Measurements from ENCODE around the gene DGKB. TPM values are rescaled to one million over a fixed set of nuclear protein-coding genes. Genes with fewer than 3 reads are reported as not detected.

The DGKB gene
- total RNA-seq, 1 donor: not detected

GRCh38 chr7:14685167-14685566 lies 217.4 kb downstream of the DGKB start:
- no peak overlapping the region for H3K4me3 ChIP-seq (ENCODE audit: low read length)
- H3K27me3 ChIP-seq (ENCODE audit: insufficient read depth, low read length): no peaks in the 10 kb centered on the region
- H3K9me3 ChIP-seq (ENCODE audit: low read depth, low read length): no peaks in the 10 kb centered on the region
- peaks cover 4% of the 10 kb centered on the region for H3K4me1 ChIP-seq (ENCODE audit: insufficient read depth, low read length)

- Histone ChIP-seq H3K4me1 (ENCODE audit: insufficient read depth, low read length) (no peaks in the 10 kb centered on the region), H3K27me3 (ENCODE audit: insufficient read depth, low read length) (no peaks in the 10 kb centered on the region), H3K4me3 (ENCODE audit: low read length) (no peak overlapping the region), H3K9me3 (ENCODE audit: low read depth, low read length) (no peaks in the 10 kb centered on the region)
These were observed 219.6 kb downstream of the DGKB start for GRCh38 chr7:14682910-14683465.

- H3K9me3 ChIP-seq (ENCODE audit: low read depth, low read length): no peaks in the 10 kb centered on the region
- H3K27me3 ChIP-seq (ENCODE audit: insufficient read depth, low read length): no peaks in the 10 kb centered on the region
- H3K4me1 ChIP-seq (ENCODE audit: insufficient read depth, low read length): no peaks in the 10 kb centered on the region
These were observed 225.7 kb downstream of the DGKB start for GRCh38 chr7:14676896-14677295.

GRCh38 chr7:14673202-14673601 lies 229.3 kb downstream of the DGKB start:
- no peaks in the 10 kb centered on the region for H3K9me3 ChIP-seq (ENCODE audit: low read depth, low read length)
- no peaks in the 10 kb centered on the region for H3K4me1 ChIP-seq (ENCODE audit: insufficient read depth, low read length)
- H3K27me3 ChIP-seq (ENCODE audit: insufficient read depth, low read length): no peaks in the 10 kb centered on the region
- no peak overlapping the region for H3K4me3 ChIP-seq (ENCODE audit: low read length)

More at GRCh38 chr7:14676896-14677295, 225.7 kb downstream of the DGKB start:
- no peak overlapping the region for H3K4me3 ChIP-seq (ENCODE audit: low read length)

- Histone ChIP-seq H3K27me3 (ENCODE audit: insufficient read depth, low read length) (no peaks in the 10 kb centered on the region), H3K9me3 (ENCODE audit: low read depth, low read length) (no peaks in the 10 kb centered on the region), H3K4me1 (ENCODE audit: insufficient read depth, low read length) (no peaks in the 10 kb centered on the region), H3K4me3 (ENCODE audit: low read length) (no peak overlapping the region)
These were observed 235.6 kb downstream of the DGKB start for GRCh38 chr7:14666913-14667312.

- no peaks in the 10 kb centered on the region for H3K4me1 ChIP-seq (ENCODE audit: insufficient read depth, low read length)
- H3K9me3 ChIP-seq (ENCODE audit: low read depth, low read length): no peaks in the 10 kb centered on the region
- no peak overlapping the region for H3K4me3 ChIP-seq (ENCODE audit: low read length)
- no peaks in the 10 kb centered on the region for H3K27me3 ChIP-seq (ENCODE audit: insufficient read depth, low read length)
These were observed 236.2 kb downstream of the DGKB start for GRCh38 chr7:14666304-14666703.

GRCh38 chr7:14639801-14640200 lies 262.8 kb downstream of the DGKB start:
- H3K9me3 ChIP-seq (ENCODE audit: low read depth, low read length): peaks cover 12% of the 10 kb centered on the region
- no peaks in the 10 kb centered on the region for H3K27me3 ChIP-seq (ENCODE audit: insufficient read depth, low read length)
- no peaks in the 10 kb centered on the region for H3K4me1 ChIP-seq (ENCODE audit: insufficient read depth, low read length)
- H3K4me3 ChIP-seq (ENCODE audit: low read length): no peak overlapping the region

GRCh38 chr7:14639329-14639728 lies 263.2 kb downstream of the DGKB start:
- Histone ChIP-seq H3K4me1 (ENCODE audit: insufficient read depth, low read length) (no peaks in the 10 kb centered on the region), H3K27me3 (ENCODE audit: insufficient read depth, low read length) (no peaks in the 10 kb centered on the region), H3K9me3 (ENCODE audit: low read depth, low read length) (peaks cover 8% of the 10 kb centered on the region), H3K4me3 (ENCODE audit: low read length) (no peak overlapping the region)

GRCh38 chr7:14637968-14638367 lies 264.6 kb downstream of the DGKB start:
- Histone ChIP-seq H3K4me3 (ENCODE audit: low read length) (no peak overlapping the region), H3K9me3 (ENCODE audit: low read depth, low read length) (no peaks in the 10 kb centered on the region), H3K4me1 (ENCODE audit: insufficient read depth, low read length) (no peaks in the 10 kb centered on the region), H3K27me3 (ENCODE audit: insufficient read depth, low read length) (no peaks in the 10 kb centered on the region)

- H3K4me1 ChIP-seq (ENCODE audit: insufficient read depth, low read length): no peaks in the 10 kb centered on the region
- H3K4me3 ChIP-seq (ENCODE audit: low read length): no peak overlapping the region
- no peaks in the 10 kb centered on the region for H3K9me3 ChIP-seq (ENCODE audit: low read depth, low read length)
- H3K27me3 ChIP-seq (ENCODE audit: insufficient read depth, low read length): no peaks in the 10 kb centered on the region
These were observed 266.6 kb downstream of the DGKB start for GRCh38 chr7:14635955-14636354.

GRCh38 chr7:14630048-14630447 lies 272.5 kb downstream of the DGKB start:
- Histone ChIP-seq H3K4me1 (ENCODE audit: insufficient read depth, low read length) (no peaks in the 10 kb centered on the region), H3K9me3 (ENCODE audit: low read depth, low read length) (no peaks in the 10 kb centered on the region), H3K27me3 (ENCODE audit: insufficient read depth, low read length) (no peaks in the 10 kb centered on the region), H3K4me3 (ENCODE audit: low read length) (no peak overlapping the region)

- Histone ChIP-seq H3K27me3 (ENCODE audit: insufficient read depth, low read length) (no peaks in the 10 kb centered on the region), H3K4me1 (ENCODE audit: insufficient read depth, low read length) (no peaks in the 10 kb centered on the region), H3K4me3 (ENCODE audit: low read length) (no peak overlapping the region), H3K9me3 (ENCODE audit: low read depth, low read length) (no peaks in the 10 kb centered on the region)
These were observed 274.0 kb downstream of the DGKB start for GRCh38 chr7:14628516-14628915.

- no peaks in the 10 kb centered on the region for H3K9me3 ChIP-seq (ENCODE audit: low read depth, low read length)
These were observed 276.5 kb downstream of the DGKB start for GRCh38 chr7:14626076-14626475.

GRCh38 chr7:14622559-14622958 lies 280.0 kb downstream of the DGKB start:
- no peak overlapping the region for H3K4me3 ChIP-seq (ENCODE audit: low read length)
- no peaks in the 10 kb centered on the region for H3K27me3 ChIP-seq (ENCODE audit: insufficient read depth, low read length)
- H3K4me1 ChIP-seq (ENCODE audit: insufficient read depth, low read length): no peaks in the 10 kb centered on the region
- H3K9me3 ChIP-seq (ENCODE audit: low read depth, low read length): no peaks in the 10 kb centered on the region

More at GRCh38 chr7:14626076-14626475, 276.5 kb downstream of the DGKB start:
- Histone ChIP-seq H3K4me1 (ENCODE audit: insufficient read depth, low read length) (no peaks in the 10 kb centered on the region), H3K27me3 (ENCODE audit: insufficient read depth, low read length) (no peaks in the 10 kb centered on the region), H3K4me3 (ENCODE audit: low read length) (no peak overlapping the region)

GRCh38 chr7:14606101-14606500 lies 296.4 kb downstream of the DGKB start:
- no peaks in the 10 kb centered on the region for H3K27me3 ChIP-seq (ENCODE audit: insufficient read depth, low read length)
- no peak overlapping the region for H3K4me3 ChIP-seq (ENCODE audit: low read length)
- H3K9me3 ChIP-seq (ENCODE audit: low read depth, low read length): no peaks in the 10 kb centered on the region
- H3K4me1 ChIP-seq (ENCODE audit: insufficient read depth, low read length): no peaks in the 10 kb centered on the region

GRCh38 chr7:14604606-14605005 lies 297.9 kb downstream of the DGKB start:
- Histone ChIP-seq H3K9me3 (ENCODE audit: low read depth, low read length) (no peaks in the 10 kb centered on the region), H3K4me3 (ENCODE audit: low read length) (no peak overlapping the region), H3K27me3 (ENCODE audit: insufficient read depth, low read length) (no peaks in the 10 kb centered on the region), H3K4me1 (ENCODE audit: insufficient read depth, low read length) (no peaks in the 10 kb centered on the region)
